GM12878 (cell line): ENCODE data around the gene FUBP3. TPM values are rescaled to one million over a fixed set of nuclear protein-coding genes. Genes with fewer than 3 reads are reported as not detected.

Source experiments
- ATAC-seq: fragments of 200-7000 bp; cut with Tn5 transposase; 3 replicates; pipeline ENCODE4 v1.9.1; 2020; ENCODE audit warnings: mild to moderate bottlenecking, moderate library complexity
- BruUV-seq: library from RNA; stranded (reverse); fragments of 400-500 nt; replicated peaks from 2 replicates; lab custom pipeline; 2021; lab: Mats Ljungman, UMichigan
- CTCF ChIA-PET: fragments of 300-600 bp; sonication (Branson Sonifier 250); formaldehyde crosslinking; extraction: SDS; loops from one replicate; lab custom pipeline; 2021; ENCODE audit warnings: inconsistent platforms; lab: Yijun Ruan, JAX
- POLR2A ChIA-PET: fragments of 350-600 bp; formaldehyde crosslinking; extraction: SDS; loops from one replicate; lab custom pipeline; 2021; ENCODE audit warnings: inconsistent platforms; lab: Charles Lee
- RAD21 ChIA-PET: fragments of 300-600 bp; sonication (Branson Sonifier 250); formaldehyde crosslinking; loops from one replicate; lab custom pipeline; 2023; ENCODE audit warnings: antibody characterized with exemption; ENCODE audit not compliant: unreplicated experiment; lab: Charles Lee
- SMC1A ChIA-PET: fragments of 300-600 bp; sonication (Branson Sonifier 250); formaldehyde crosslinking; loops from one replicate; lab custom pipeline; 2023; ENCODE audit not compliant: unreplicated experiment, uncharacterized antibody; lab: Charles Lee
- DNase-seq: peaks from one replicate; pipeline ENCODE4 v3.0.0-alpha.2; 2011; ENCODE audit warnings: low read depth, low spot score
- FAIRE-seq: peaks from 3 replicates; lab custom pipeline; 2011; peaks lifted over from hg19 to GRCh38; lab: Jason Lieb, UNC
- H2AFZ ChIP-seq: 2 replicates; pipeline ENCODE4 v1.6.0; 2011; ENCODE audit warnings: low read depth, low read length, control low read depth; ENCODE audit not compliant: control insufficient read depth
- H3K27ac ChIP-seq: 2 replicates; pipeline ENCODE4 v1.5.1; 2011; ENCODE audit warnings: control low read depth; ENCODE audit not compliant: control insufficient read depth, insufficient read depth
- H3K27me3 ChIP-seq, 2 experiments: replicated peaks in 1 of 2; 2 replicates each; pipeline versions ENCODE4 v1.6.0 to v1.6.1; 2011; ENCODE audit warnings: low read length in 1 of 2; ENCODE audit not compliant: control insufficient read depth in 2 of 2, insufficient read depth in 2 of 2
- H3K36me3 ChIP-seq, 2 experiments: 2 replicates each; pipeline ENCODE4 v1.5.1; 2011; ENCODE audit warnings: low read length in 1 of 2; ENCODE audit not compliant: control insufficient read depth in 2 of 2, insufficient read depth in 2 of 2
- H3K4me1 ChIP-seq: 2 replicates; pipeline ENCODE4 v1.6.1; 2011; ENCODE audit warnings: mild to moderate bottlenecking, low read length, moderate library complexity, mixed read lengths; ENCODE audit not compliant: control insufficient read depth, insufficient read depth
- H3K4me2 ChIP-seq: 2 replicates; pipeline ENCODE4 v1.6.0; 2011; ENCODE audit warnings: control low read depth; ENCODE audit not compliant: control insufficient read depth, insufficient read depth
- H3K4me3 ChIP-seq: fragments of 200-600 bp; sonication (generic); 2 replicates; pipeline ENCODE4 v1.5.1; 2016
- H3K79me2 ChIP-seq: 2 replicates; pipeline ENCODE4 v1.6.0; 2011; ENCODE audit warnings: low read length; ENCODE audit not compliant: control insufficient read depth, insufficient read depth
- H3K9ac ChIP-seq: 2 replicates; pipeline ENCODE4 v1.8.0; 2011; ENCODE audit warnings: low read length, control low read depth, mixed read lengths; ENCODE audit not compliant: control insufficient read depth, insufficient read depth
- H3K9me3 ChIP-seq: replicated peaks from 3 replicates; pipeline ENCODE4 v1.5.1; 2011; ENCODE audit warnings: mild to moderate bottlenecking, low read length; ENCODE audit not compliant: control insufficient read depth, insufficient read depth
- H4K20me1 ChIP-seq: 2 replicates; pipeline ENCODE4 v1.6.0; 2011; ENCODE audit not compliant: control insufficient read depth, insufficient read depth
- BCL11A ChIP-seq: IDR thresholded peaks from 2 replicates; pipeline ENCODE4 v1.6.1; 2011; ENCODE audit warnings: low read depth, low read length
- CHD4 ChIP-seq: fragments of 200-600 bp; sonication (generic); IDR thresholded peaks from 2 replicates; pipeline ENCODE4 v1.6.1; 2016; ENCODE audit warnings: mild to moderate bottlenecking
- EP300 ChIP-seq, 2 experiments: fragments of 150-350 bp in 1 of 2; IDR thresholded peaks; 2 replicates each; pipeline ENCODE4 v1.6.1; 2011 to 2012; ENCODE audit warnings: low read depth in 2 of 2, low read length in 2 of 2, borderline replicate concordance in 1 of 2, improper control_type of control experiment in 1 of 2, inconsistent platforms in 1 of 2; ENCODE audit not compliant: control insufficient read depth in 1 of 2
- IKZF1 ChIP-seq: fragments of 450-650 bp; conservative IDR thresholded peaks from 2 replicates; pipeline ENCODE4 v1.6.1; 2017; ENCODE audit warnings: antibody characterized with exemption, mild to moderate bottlenecking
- IRF5 ChIP-seq: fragments of 450-650 bp; IDR thresholded peaks from 2 replicates; pipeline ENCODE4 v1.6.1; 2017; ENCODE audit warnings: borderline replicate concordance
- LARP7 ChIP-seq: fragments of 450-650 bp; IDR thresholded peaks from 2 replicates; pipeline ENCODE4 v1.6.1; 2017; ENCODE audit warnings: mild to moderate bottlenecking
- NFYB ChIP-seq: IDR thresholded peaks from 2 replicates; pipeline ENCODE4 v1.6.1; 2011; ENCODE audit warnings: low read depth, mild to moderate bottlenecking, low read length, improper control_type of control experiment, moderate library complexity; ENCODE audit not compliant: insufficient read depth
- NR2F1 ChIP-seq: fragments of 450-650 bp; conservative IDR thresholded peaks from 2 replicates; pipeline ENCODE4 v1.6.1; 2017; ENCODE audit warnings: mild to moderate bottlenecking
- PAX5 ChIP-seq: IDR thresholded peaks from 2 replicates; pipeline ENCODE4 v1.6.1; 2011; ENCODE audit warnings: low read depth, low read length, borderline replicate concordance
- RAD51 ChIP-seq: fragments of 450-650 bp; IDR thresholded peaks from 2 replicates; pipeline ENCODE4 v1.6.1; 2016; ENCODE audit warnings: moderate library complexity, mild to moderate bottlenecking, inconsistent platforms
- RBBP5 ChIP-seq: fragments of 200-600 bp; sonication (generic); conservative IDR thresholded peaks from 2 replicates; pipeline ENCODE4 v1.6.1; 2016
- SIN3A ChIP-seq: IDR thresholded peaks from 2 replicates; pipeline ENCODE4 v1.6.1; 2012; ENCODE audit warnings: low read depth, low read length, improper control_type of control experiment
- SP1 ChIP-seq: IDR thresholded peaks from one replicate; pipeline ENCODE4 v1.6.1; 2011; ENCODE audit warnings: low read depth, low read length
- USF1 ChIP-seq: IDR thresholded peaks from 2 replicates; pipeline ENCODE4 v1.6.1; 2011; ENCODE audit warnings: borderline replicate concordance, low read depth, mild to moderate bottlenecking, moderate library complexity, mixed read lengths, low read length; ENCODE audit not compliant: insufficient read depth; ENCODE audit errors: extremely low read length
- YBX1 ChIP-seq: fragments of 450-650 bp; IDR thresholded peaks from 2 replicates; pipeline ENCODE4 v1.6.1; 2016; ENCODE audit warnings: antibody characterized with exemption
- ZBTB11 ChIP-seq: fragments of 450-650 bp; formaldehyde crosslinking; IDR thresholded peaks from 2 replicates; pipeline ENCODE4 v1.5.0; 2022; ENCODE audit warnings: mild to moderate bottlenecking, missing genetic modification characterization
- ZSCAN29 ChIP-seq: fragments of 450-650 bp; IDR thresholded peaks from 2 replicates; pipeline ENCODE4 v1.6.1; 2017; ENCODE audit warnings: mild to moderate bottlenecking, moderate library complexity
- WGBS: methylation state at CpG from one replicate; pipeline ENCODE4 v1.1.6; 2016; ENCODE audit warnings: low lambda C conversion rate; ENCODE audit not compliant: insufficient replicate concordance, insufficient coverage; ENCODE audit errors: missing lambda C conversion rate; 5-methylcytosine and 5-hydroxymethylcytosine counted together
- in situ Hi-C: fragments of 300-500 bp; cut with MboI; formaldehyde crosslinking; loops from 9 replicates; pipeline ENCODE4 v1.14.3; 2018; ENCODE audit warnings: mixed read lengths
- intact Hi-C: fragments of 100-400 bp; cut with micrococcal nuclease; formaldehyde crosslinking; loops from one replicate; pipeline ENCODE4 v1.14.2; 2022; ENCODE audit not compliant: unreplicated experiment
- polyA plus RNA-seq, 11 experiments: library from polyadenylated mRNA; depleted of rRNA in 4 of 11; unstranded in 6 of 11; stranded (reverse) in 5 of 11; fragments of >200 nt; fragmentation: Nextera tagmentation in 4 of 11; fragmentation: Illumina TruSeq in 1 of 11; extraction: Ambion mirVana in 4 of 11; extraction: Trizol in 1 of 11; gene quantifications; 1 replicate in 1 of 11; 2 replicates in 10 of 11; pipeline versions ENCODE4 v1.2.1 to v1.2.3, GENCODE V29; 2011 to 2016; ENCODE audit warnings: inconsistent platforms in 2 of 11, missing spikeins in 2 of 11, low read depth in 1 of 11
- total RNA-seq, 4 experiments: library from RNA; depleted of rRNA in 3 of 4; stranded (reverse); fragments of >200 nt in 3 of 4; fragmentation: Illumina TruSeq in 1 of 4; extraction: Trizol in 1 of 4; gene quantifications; 2 replicates each; pipeline versions ENCODE4 v1.2.1 to v1.2.3, GENCODE V29; 2013 to 2021

Gene FUBP3
- total and polyA plus RNA-seq, 10 of the 15 experiments (the other 5 are each of a cell fraction or from before 2014, with no cell fraction given) = 2.4 to 49.4 (median 37.2) TPM

GRCh38 chr9:130634801-130635200 is 55.4 kb downstream of the FUBP3 start (continued):
- TF ChIP-seq SIN3A = no peak
- TF ChIP-seq USF1 = no peak
- TF ChIP-seq BCL11A = no peak

- no peak for ATAC-seq
- no peak for FAIRE-seq
- in situ Hi-C loops (no loop called here), intact Hi-C loops (no loop called here)
- H3K9me3 ChIP-seq = no peaks in the 10 kb centered on the region
- no peak for DNase-seq
- ChIA-PET CTCF (no interaction called here), POLR2A (no interaction called here), RAD21 (no interaction called here), SMC1A (no interaction called here)
- H3K27ac ChIP-seq = no peak overlapping the region
- no peaks in the 10 kb centered on the region for H3K4me1 ChIP-seq
- H4K20me1 ChIP-seq = no peaks in the 10 kb centered on the region
- no peaks in the 10 kb centered on the region for H3K27me3 ChIP-seq
- WGBS = 81% methylated on average over 6 of the region's 6 CpGs
- H3K9ac ChIP-seq = no peak overlapping the region
- no TSS peak for BruUV-seq
- peaks cover 4 to 38% of the 10 kb centered on the region in 2 experiments for H3K36me3 ChIP-seq
- H3K79me2 ChIP-seq = no peaks in the 10 kb centered on the region
- no peak overlapping the region for H3K4me3 ChIP-seq
- no peak overlapping the region for H2AFZ ChIP-seq
- no peak overlapping the region for H3K4me2 ChIP-seq
- TF ChIP-seq RBBP5 (no peak), IRF5 (no peak), RAD51 (no peak), SP1 (no peak), ZSCAN29 (no peak), EP300 (IDR thresholded peaks at IDR 0.05; ENCODE audit: borderline replicate concordance in 1 of 2, control insufficient read depth in 1 of 2, low read depth in 2 of 2, low read length in 2 of 2) (no peak), NFYB (no peak), YBX1 (no peak), CHD4 (no peak), IKZF1 (no peak), LARP7 (no peak), NR2F1 (no peak), ZBTB11 (CRISPR knock-in tag) (no peak), PAX5 (no peak)
Observed at GRCh38 chr9:130635306-130635705, 55.9 kb downstream of the FUBP3 start.
